ENCODE results near the gene SAFB2. TPM values are rescaled to one million over a fixed set of nuclear protein-coding genes. Genes with fewer than 3 reads are reported as not detected.

SAFB2 gene
- total and polyA plus RNA-seq, 2 donors (not counting 3 experiments of a cell fraction or from before 2014, with no cell fraction given), result 24.6 to 85.9 TPM

DNA sequence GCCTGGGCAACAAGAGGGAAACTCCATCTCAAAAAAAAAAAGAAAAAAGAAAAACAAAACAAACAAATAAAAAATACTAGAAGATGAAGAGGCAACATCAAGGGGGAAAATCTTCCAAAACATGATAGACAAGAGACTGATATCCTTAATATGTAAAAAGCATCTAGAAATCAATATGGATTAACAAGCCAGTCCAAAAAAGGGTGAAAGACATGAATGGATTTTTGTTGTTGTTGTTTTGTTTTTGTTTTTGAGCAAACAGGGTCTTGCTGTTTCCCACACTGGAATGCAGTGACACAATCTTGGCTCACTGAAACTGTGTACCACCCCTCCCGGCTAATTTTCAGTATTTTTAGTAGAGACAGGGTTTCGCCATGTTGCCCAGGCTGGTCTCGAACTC, 50.8 kb downstream of the SAFB2 start:
- no peak overlapping the region for H3K9ac ChIP-seq (replicated peaks; ENCODE audit: extremely low read depth, insufficient read depth, low read length)
- intact Hi-C loops (cut with micrococcal nuclease), result no loop called here
- CTCF ChIA-PET, result interaction anchor here (0.6 kb wide), 1 partner anchor 23 kb away, joined by 3 read pairs; no protein-coding TSS in a partner anchor
- H2AFZ ChIP-seq (ENCODE audit: low read depth, low read length), result no peak overlapping the region
- no peaks in the 10 kb centered on the region for H3K36me3 ChIP-seq (ENCODE audit: control insufficient read depth in 2 of 2, extremely low read depth in 1 of 2, insufficient read depth in 2 of 2, low read length in 2 of 2)
- no peak overlapping the region for H3K27ac ChIP-seq (ENCODE audit: insufficient read depth, low read depth, low read length)
- H3K4me1 ChIP-seq (ENCODE audit: control insufficient read depth, extremely low read depth, insufficient read depth, low read length), result no peaks in the 10 kb centered on the region
- no TSS peak for BruUV-seq (replicated peaks)
- H3K9me3 ChIP-seq (replicated peaks; ENCODE audit: control insufficient read depth, insufficient read depth, low read length), result no peaks in the 10 kb centered on the region
- H3K9me1 ChIP-seq (replicated peaks; ENCODE audit: control insufficient read depth, extremely low read depth, insufficient read depth, low read length), result no peaks in the 10 kb centered on the region
- no peaks in the 10 kb centered on the region for H4K20me1 ChIP-seq (replicated peaks; ENCODE audit: control insufficient read depth, extremely low read depth, insufficient read depth, low read length)
- H3K4me3 ChIP-seq (replicated peaks in 1 of 3; ENCODE audit: insufficient read depth in 1 of 3, low read depth in 1 of 3, low read length in 3 of 3), result no peak overlapping the region
- DNase-seq (ENCODE audit: low read depth, low spot score) (no peak), FAIRE-seq (no peak)
- dilution Hi-C loops (cut with MboI; ENCODE audit: extremely low pct_ligation_motif_present, low sequenced_read_pairs), result no loop called here
- POLR2A ChIA-PET, result no interaction called here
- H3K4me2 ChIP-seq (ENCODE audit: insufficient read depth, low read length), result no peak overlapping the region
- TF ChIP-seq JUN (IDR thresholded peaks at IDR 0.05; ENCODE audit: borderline replicate concordance, insufficient read depth, insufficient read length, low read depth) (no peak), GATA2 (IDR thresholded peaks at IDR 0.05; ENCODE audit: insufficient read depth, insufficient read length, low read depth, low read length) (no peak)
- peaks cover 6 to 10% of the 10 kb centered on the region in 2 experiments for H3K27me3 ChIP-seq (ENCODE audit: control insufficient read depth in 2 of 2, insufficient read depth in 2 of 2, low read length in 2 of 2)
- H3K79me2 ChIP-seq (ENCODE audit: control insufficient read depth, insufficient read depth, low read length), result no peaks in the 10 kb centered on the region

DNA sequence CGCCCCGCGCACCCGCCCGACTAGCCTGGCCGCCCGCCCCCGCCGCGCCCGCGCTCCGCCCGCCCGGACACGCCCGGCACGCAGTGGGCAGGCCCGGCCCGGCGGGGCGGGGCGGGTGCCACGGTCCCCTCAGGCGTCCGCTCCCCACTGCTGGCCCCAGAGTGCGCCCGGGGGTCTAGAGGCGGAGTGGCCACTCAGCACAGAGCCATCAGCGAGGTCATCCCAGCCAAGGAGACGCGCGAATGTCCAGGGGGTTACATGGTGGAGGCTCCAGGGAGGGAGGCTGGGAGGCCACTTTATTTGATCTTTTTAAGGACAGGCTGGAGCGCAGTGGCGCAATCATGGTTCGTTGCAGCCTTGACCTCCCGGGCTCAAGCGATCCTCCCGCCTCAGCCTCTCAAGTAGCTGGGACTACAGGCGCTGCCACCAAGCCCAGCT, 54.6 kb downstream of the SAFB2 start:
- POLR2A ChIA-PET, result no interaction called here
- H3K4me1 ChIP-seq (ENCODE audit: control insufficient read depth, extremely low read depth, insufficient read depth, low read length), result no peaks in the 10 kb centered on the region
- intact Hi-C loops (cut with micrococcal nuclease) (no loop called here), dilution Hi-C loops (cut with MboI; ENCODE audit: extremely low pct_ligation_motif_present, low sequenced_read_pairs) (no loop called here)
- DNase-seq (ENCODE audit: low read depth, low spot score) (no peak), FAIRE-seq (no peak)
- no peaks in the 10 kb centered on the region for H3K36me3 ChIP-seq (ENCODE audit: control insufficient read depth in 2 of 2, extremely low read depth in 1 of 2, insufficient read depth in 2 of 2, low read length in 2 of 2)
- H3K79me2 ChIP-seq (ENCODE audit: control insufficient read depth, insufficient read depth, low read length), result no peaks in the 10 kb centered on the region
- H2AFZ ChIP-seq (ENCODE audit: low read depth, low read length), result no peak overlapping the region
- no peak overlapping the region for H3K9ac ChIP-seq (replicated peaks; ENCODE audit: extremely low read depth, insufficient read depth, low read length)
- peaks cover 12 to 17% of the 10 kb centered on the region in 2 experiments for H3K27me3 ChIP-seq (ENCODE audit: control insufficient read depth in 2 of 2, insufficient read depth in 2 of 2, low read length in 2 of 2)
- no peak overlapping the region for H3K4me3 ChIP-seq (replicated peaks in 1 of 3; ENCODE audit: insufficient read depth in 1 of 3, low read depth in 1 of 3, low read length in 3 of 3)
- BruUV-seq (replicated peaks), result no TSS peak
- H3K4me2 ChIP-seq (ENCODE audit: insufficient read depth, low read length), result no peak overlapping the region
- no peaks in the 10 kb centered on the region for H3K9me1 ChIP-seq (replicated peaks; ENCODE audit: control insufficient read depth, extremely low read depth, insufficient read depth, low read length)
- CTCF ChIA-PET, result no interaction called here
- H4K20me1 ChIP-seq (replicated peaks; ENCODE audit: control insufficient read depth, extremely low read depth, insufficient read depth, low read length), result no peaks in the 10 kb centered on the region
- peak; percentile 10 for TF ChIP-seq EZH2 (IDR thresholded peaks at IDR 0.05; ENCODE audit: borderline replicate concordance, low read depth, low read length, severe bottlenecking)
- TF ChIP-seq, protein P1, sequence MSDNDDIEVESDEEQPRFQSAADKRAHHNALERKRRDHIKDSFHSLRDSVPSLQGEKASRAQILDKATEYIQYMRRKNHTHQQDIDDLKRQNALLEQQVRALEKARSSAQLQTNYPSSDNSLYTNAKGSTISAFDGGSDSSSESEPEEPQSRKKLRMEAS (IDR thresholded peaks at IDR 0.05; ENCODE audit: insufficient read depth, insufficient read length), result no peak
- H3K27ac ChIP-seq (ENCODE audit: insufficient read depth, low read depth, low read length), result no peak overlapping the region
- H3K9me3 ChIP-seq (replicated peaks; ENCODE audit: control insufficient read depth, insufficient read depth, low read length), result no peaks in the 10 kb centered on the region

Data from endothelial cell of umbilical vein (primary cell).